HG03066 (cell line): ENCODE results near the gene CENPV.
"Not testable (repeated sequence)": the region's sequence is repeated elsewhere in the genome, so short reads cannot be mapped to it uniquely, and the experiment has no call there.

Experiments
- ATAC-seq: cut with Tn5 transposase; IDR thresholded peaks from one replicate; pipeline ENCODE4 v1.9.1; 2021; ENCODE audit warnings: low read depth; ENCODE audit not compliant: unreplicated experiment

Gene CENPV

DNA sequence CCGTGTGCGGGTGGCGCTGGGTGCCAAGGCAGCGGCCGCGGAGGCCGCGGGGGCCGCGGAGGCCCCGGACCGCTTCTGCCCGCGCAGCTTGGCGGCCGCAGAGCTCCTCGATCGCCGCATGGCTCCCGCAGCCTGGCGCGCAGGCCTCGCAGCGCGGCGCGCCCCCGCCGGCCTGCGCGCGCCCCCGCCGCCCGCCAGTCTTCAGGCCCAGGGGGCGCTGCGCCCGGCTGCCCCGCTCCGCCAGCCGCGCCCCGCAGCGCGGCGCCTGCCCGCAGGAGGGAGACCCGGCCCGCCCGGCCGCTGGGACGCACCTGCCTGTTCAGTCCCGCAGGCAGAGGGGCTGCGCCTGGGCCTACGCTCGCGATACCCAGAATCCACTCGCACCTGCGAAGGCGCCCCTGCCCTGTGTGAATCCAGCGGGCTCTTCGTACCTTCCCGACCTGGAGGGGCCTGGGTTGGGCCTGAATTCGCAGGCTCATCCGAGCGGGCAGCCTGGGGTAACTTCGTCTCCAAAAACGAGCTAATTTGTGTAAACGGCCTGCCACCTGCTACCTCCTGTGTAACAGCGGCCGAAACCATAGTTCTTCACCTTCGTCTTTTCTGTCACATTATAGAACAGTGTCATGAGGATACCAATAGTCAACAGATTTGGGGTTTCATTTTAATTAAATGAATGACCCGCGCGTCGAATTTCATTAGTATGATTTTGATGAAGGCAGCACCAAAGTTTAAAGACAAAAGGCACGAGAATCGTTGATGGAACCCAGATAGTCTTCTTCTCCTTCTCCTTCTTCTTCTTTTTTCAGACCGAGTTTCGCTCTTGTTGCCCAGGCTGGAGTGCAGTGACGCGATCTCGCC lies at the start of gene CENPV:
Gene CENPV, minus strand, starts transcription at position 153 of the 858 bp plus-strand sequence. Its CDS starts 33 bp downstream, at position 120.
- no peak for ATAC-seq

DNA sequence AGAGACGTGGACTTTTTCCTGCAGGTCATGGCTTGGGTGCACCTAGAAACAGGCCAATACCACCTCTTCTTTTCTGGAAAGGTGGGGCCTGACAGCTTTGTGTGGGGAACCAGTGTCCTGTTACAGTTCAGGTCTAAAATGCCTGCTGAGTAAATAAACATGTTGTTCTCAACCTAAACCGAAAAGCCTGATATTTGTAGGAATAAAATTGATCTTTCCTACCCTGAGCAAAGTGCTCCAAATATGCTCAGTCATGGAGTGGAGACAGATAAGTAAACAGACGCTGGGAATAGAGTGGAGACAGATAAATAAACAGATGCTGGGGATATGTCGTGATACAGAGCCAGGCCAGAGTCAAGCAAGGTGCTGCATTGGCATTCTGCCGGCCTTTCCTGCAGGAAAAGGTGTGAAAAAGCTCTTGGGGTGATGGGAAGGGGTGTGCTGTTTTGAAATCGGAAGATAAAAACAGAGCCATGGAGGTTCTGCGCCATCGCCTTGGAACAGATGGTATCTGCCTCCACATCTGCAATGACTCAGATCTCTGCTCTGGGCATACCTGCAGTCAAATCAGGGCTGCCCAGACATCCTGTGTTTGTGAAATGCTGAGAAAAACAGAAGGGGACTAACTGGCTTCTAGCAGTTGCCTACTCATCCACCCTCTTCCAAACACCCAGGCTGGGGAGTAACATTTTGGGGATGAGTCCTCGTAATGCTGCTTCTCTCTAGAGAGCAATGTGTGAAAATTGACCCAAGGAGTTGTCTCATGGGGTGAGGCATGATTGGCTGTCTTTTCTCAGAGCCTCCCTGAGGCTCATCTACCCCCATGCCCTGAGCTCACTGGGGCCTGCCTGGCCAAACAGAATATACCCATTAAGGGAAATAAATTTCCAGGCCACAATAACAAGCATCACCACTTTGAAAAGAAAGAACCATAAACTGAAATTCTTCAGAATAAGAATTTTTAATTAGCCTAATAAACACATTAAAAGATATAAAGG lies 45.3 kb upstream of the CENPV start:
- ATAC-seq = no peak

DNA sequence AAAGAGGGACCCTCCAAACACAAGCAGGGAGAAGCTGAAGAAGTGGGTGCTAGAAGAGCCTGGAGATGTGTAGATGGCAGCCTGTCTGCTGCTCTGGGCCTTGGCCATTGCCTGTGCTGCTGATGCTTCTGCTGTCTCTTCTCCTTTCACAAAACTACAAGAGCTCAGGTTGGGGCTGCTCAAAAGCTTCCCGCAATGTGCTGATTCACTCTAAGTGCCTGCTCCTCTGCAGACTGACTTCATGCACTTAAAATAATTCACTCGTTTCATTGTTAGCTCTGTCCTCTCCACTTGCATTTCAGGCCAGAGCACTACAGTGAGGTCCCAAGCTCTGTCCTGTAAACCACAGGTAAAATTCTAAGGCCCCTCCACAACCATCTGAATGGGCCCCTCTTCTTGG lies 43.4 kb upstream of the CENPV start:
- ATAC-seq = not testable (repeated sequence)

DNA sequence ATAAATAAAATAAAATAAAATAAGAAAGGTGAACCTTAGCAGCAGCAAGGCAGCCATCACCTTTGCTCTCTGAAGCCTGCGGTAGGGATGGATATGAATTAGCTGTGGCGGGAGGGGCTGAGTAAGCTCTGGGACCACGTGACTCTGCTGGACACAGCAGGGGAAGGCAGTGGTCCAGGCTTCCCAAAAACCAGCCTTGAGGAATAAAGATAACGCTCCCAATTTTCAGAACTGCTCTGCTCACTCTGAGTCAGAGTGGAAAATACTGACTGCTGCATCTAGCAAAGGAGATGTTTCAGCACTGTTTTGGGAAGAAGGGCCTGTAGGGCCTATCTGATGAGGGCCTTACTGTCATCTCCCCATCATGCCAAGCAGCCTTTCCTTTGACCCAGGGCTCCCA lies 42.6 kb upstream of the CENPV start:
- ATAC-seq = not testable (repeated sequence)

DNA sequence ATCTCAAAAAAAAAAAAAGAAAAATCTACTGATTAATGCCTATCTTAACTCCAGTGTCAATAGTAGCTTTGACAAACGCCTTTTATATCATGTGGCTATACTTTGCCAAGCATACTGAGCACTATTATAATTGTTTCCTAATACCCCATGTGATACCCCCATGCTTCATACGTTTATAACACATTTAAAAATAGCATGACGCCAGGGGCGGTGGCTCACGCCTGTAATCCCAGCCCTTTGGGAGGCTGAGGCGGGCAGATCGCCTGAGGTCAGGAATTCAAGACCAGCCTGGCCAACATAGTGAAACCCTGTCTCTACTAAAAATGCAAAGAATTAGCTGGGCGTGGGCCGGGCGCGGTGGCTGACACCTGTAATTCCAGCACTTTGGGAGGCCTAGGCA lies 39.2 kb upstream of the CENPV start:
- ATAC-seq = not testable (repeated sequence)

DNA sequence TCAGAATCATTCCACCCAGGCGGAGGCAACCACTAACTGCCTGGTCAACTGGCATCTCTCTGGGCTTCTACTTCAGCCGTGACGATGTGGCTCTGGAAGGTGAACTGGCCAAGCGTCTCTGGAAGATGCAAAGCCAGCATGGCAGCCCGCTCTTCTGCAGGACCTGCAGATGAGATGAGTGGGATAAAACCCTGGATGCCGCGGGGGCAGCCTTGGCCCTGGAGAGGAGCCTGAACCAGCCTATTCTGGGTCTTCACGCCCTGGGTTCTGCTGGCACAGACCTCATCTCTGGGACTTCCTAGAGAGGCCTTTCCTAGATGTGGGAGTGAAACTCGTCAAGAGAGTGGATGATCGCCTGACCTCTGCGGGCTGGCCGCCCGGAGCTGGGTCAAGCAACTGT lies 38.2 kb upstream of the CENPV start:
- ATAC-seq = no peak

DNA sequence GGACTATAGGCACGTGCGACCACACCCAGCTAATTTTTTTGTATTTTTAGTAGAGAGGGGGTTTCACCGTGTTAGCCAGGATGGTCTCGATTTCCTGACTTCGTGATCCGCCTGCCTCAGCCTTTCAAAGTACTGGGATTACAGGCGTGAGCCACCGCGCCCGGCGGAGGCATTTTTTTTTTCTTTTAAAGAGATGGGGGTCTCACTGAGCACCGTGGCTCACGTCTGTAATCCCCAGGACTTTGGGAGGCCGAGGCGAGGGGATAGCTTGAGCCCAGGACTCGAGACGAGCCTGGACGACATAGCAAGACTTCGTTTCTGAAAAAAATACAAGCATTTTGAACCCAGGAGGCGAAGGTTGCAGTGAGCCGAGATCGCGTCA lies 32.8 kb upstream of the CENPV start:
- ATAC-seq = not testable (repeated sequence)

DNA sequence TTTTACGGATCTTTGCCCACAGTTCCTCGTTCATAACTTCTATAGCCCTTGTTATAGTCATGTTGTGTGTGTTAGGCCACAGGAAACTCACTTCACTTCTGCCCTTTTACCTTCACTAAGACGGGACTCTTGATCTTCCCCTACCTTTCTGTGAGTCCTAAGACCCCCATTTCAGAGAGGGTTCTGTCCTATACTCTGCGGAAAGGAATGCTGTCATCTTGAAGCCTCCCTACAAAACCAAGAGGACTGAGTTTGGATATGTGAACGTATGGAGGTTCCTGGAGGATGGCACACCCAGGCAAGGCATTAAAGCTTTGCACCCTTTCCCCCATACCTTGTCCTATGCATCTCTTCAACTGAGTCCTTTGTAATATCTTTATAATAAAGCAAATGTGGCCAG lies 31.3 kb upstream of the CENPV start:
- no peak for ATAC-seq

DNA sequence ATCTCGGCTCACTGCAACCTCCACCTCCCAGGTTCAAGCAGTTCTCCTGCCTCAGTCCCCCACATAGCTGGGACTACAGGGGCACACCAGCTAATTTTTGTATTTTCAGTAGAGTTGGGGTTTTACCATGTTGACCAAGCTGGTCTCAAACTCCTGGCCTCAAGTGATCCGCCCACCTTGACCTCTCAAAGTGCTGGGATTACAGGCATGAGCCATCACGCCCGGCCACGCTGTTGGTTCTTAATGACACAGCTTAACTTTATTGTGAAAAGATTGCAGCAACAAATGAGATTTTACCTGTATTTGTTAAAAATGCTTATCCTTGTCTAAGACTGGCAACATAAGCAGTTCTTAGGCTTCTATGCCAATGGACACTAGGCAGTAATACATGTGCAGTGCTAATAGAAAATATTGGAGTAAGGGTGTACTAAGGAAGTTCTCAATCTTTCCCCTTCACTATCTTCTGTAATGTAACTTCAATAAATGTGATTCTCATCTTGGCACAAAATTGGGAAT lies 30.6 kb upstream of the CENPV start:
- ATAC-seq = no peak

DNA sequence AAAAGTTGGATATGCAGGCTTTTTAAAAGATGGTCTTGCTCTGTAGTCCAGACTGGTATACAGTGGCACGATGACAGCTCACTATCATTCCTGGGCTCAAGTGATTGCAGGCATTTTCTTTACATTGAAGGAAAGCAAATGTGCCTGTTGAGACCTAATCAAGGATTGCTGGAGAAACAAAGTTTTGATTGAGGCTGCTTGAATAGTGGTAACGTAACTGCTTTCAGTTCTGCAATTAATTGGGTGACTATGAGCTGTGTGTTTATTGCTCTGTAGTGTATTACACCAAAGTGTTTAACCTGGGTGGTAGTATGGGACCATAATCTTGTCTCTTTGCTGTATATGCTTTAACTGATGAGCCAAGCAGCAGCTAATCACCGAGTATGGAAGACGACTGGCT lies 29.9 kb upstream of the CENPV start:
- no peak for ATAC-seq

DNA sequence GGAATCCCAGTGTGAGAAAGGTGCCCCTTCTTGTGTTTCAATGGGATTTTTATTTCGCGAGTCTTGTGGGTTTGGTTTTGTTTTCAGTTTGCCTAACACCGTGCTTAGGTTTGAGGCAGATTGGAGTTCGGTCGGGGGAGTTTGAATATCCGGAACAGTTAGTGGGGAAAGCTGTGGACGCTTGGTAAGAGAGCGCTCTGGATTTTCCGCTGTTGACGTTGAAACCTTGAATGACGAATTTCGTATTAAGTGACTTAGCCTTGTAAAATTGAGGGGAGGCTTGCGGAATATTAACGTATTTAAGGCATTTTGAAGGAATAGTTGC lies 28.2 kb upstream of the CENPV start:
- ATAC-seq = peak; percentile 8

DNA sequence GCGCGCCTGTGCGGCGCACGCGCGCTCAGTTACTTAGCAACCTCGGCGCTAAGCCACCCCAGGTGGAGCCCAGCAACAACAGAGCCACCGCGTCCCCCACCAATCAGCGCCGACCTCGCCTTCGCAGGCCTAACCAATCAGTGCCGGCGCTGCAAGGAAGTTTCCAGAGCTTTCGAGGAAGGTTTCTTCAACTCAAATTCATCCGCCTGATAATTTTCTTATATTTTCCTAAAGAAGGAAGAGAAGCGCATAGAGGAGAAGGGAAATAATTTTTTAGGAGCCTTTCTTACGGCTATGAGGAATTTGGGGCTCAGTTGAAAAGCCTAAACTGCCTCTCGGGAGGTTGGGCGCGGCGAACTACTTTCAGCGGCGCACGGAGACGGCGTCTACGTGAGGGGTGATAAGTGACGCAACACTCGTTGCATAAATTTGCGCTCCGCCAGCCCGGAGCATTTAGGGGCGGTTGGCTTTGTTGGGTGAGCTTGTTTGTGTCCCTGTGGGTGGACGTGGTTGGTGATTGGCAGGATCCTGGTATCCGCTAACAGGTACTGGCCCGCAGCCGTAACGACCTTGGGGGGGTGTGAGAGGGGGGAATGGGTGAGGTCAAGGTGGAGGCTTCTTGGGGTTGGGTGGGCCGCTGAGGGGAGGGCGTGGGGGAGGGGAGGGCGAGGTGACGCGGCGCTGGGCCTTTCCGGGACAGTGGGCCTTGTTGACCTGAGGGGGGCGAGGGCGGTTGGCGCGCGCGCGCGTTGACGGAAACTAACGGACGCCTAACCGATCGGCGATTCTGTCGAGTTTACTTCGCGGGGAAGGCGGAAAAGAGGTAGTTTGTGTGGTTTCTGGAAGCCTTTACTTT lies 27.6 kb upstream of the CENPV start, which contains the start of gene UBB:
Gene UBB, plus strand, starts transcription at position 452 of the 856 bp plus-strand sequence. CDS start 817 bp downstream, outside the sequence.
- peak; percentile 86 for ATAC-seq

DNA sequence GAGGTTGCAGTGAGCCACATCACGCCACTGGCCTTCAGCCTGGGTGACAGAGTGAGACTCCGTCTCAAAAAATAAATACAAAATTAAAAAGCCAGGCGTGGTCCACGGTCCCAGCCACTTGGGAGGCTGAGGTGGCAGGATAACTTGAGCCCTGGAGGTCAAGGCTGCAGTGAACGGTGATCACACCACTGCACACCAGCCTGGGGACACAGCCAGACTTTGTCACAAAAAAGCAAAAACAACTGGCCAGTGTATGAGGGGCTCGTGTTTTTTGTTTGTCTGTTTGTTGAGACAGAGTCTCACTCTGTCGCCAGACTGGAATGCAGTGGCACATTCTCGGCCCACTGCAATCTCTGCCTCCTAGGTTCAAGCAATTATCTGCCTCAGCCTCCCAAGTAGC lies 26.4 kb upstream of the CENPV start:
- no peak for ATAC-seq

DNA sequence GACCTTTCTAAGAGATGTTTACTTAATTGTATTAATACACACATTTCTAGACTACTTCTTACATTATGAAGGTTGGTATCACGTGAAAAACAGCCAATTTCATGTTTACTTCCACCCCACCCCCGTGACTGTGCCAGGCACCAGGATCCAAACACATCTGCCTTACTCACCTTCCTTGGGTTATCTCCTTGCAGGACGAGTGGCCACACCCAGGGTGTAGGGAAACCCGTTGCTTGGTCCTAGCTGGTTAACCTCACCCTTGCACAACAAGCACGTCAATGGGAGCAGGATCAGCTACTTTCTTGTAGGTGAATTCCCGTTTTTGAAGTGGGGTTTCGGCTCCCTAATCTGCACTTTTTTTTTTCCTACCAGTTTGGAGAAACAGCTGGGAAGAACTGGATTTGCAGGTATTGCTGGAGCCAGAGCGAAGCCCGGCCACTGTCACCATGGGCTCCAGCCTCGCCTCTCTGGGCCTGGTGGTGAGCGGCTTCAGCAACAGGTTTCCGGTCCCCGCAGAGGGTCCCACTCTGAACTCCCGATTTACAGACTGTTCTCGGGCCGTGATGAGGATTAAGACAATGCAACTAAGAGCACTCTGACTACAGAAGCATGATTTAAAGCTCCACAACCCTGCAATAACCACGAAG lies 25.5 kb upstream of the CENPV start:
- no peak for ATAC-seq

DNA sequence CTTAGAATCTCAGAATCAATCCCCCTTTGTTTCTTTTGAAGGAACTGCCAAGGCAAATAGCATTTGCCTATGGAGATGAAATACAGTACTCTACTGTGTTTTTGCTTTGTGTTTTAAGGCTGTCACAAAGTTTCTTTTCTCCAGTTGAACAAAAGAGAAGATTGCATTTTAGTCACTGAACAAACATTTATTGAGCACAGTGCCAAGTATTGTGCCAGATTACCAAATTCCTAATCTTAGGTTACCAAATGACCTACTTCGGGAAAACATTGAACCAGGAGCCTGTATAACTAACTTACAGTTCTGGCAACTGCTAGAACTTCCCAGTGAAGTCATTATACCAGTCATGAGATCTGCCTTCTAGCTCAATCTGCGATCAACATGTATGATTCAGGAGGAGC lies 24.7 kb upstream of the CENPV start:
- ATAC-seq = no peak

DNA sequence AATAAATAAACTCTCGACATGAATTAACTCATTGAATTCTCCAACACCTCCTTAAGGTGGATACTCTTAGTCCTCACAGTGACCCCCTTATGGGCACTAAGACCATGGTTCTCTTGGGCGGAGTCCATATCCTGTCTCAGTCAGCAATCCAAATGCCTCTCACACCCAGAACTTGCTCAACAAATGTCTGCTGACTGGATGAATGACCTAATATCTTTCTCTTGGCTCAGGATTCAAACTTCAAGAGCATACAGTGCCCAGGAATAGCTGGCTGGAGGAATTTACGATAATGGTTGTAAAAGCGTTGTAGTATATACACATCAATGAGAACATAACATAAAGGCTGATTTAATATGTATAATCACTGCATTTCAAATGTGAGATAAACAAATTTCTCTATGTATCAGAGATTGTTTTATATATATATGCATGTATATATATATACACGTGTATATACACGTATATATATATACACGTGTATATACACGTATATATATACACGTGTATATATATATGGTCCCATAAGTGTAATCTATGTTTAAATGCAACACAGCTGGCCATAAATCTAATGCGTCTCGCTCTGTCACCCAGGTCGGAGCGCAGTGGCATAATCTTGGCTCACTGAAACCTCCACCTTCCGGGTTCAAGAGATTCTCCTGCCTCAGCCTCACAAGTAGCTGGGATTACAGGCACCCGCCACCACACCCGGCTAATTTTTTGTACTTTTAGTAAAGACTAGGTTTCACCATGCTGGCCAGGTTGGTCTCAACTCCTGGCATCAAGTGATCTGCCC lies 21.1 kb upstream of the CENPV start:
- ATAC-seq = no peak

DNA sequence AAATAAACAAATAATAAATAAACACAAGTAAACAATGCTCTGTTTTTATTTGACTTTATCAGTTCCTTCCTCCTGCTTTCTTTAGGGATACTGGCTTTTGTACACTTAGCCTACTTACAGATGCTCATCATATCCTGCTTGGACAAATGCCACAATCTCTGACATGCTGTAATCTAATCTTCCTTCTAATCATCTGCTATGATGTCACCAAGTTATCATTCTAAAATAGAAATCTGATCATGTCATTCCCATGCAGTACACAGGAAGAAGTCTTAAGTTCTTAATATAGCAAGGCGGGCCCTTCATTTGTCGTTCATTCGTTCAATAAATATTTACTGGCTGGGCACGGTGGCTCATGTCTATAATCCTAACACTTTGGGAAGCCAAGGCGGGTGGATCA lies 18.5 kb upstream of the CENPV start:
- ATAC-seq = no peak

DNA sequence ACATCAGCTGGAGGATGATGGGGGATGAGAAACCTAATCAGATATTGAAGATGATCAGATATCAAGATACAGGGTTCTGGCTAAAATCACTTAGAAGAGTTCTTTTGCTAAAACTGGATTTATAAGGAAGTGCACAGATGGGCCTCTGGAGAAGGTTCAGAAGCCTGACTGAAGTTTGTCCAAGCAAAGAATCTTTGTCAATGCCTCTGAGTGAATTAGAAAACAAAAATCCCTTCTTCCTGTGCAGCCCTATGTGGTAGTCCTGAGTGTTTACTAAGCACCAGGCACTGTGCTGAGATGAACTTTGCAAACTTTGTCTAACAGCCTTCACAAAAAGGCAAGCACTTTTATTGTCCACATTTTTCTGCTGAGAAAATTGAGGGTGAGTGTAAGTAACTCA lies 11.4 kb upstream of the CENPV start:
- no peak for ATAC-seq
